Erythroblast (primary cell): ENCODE data around the gene ADRA2A.
A peak's percentile ranks its signal among the peaks of the same experiment; 100 is the strongest.

ENCODE experiments used
- DNase-seq, 2 experiments: peaks; one replicate each; lab custom pipeline; 2025; lab: John Stamatoyannopoulos, UW
- GATA1 ChIP-seq: IDR thresholded peaks from 2 replicates; pipeline ENCODE4 v1.6.1; 2011; ENCODE audit warnings: low read depth, mild to moderate bottlenecking, control low read depth, low read length, moderate library complexity
- POLR2A ChIP-seq: IDR thresholded peaks from 2 replicates; pipeline ENCODE4 v1.6.1; 2011; ENCODE audit warnings: mild to moderate bottlenecking, low read length

The ADRA2A gene

GRCh38 chr10:111089293-111089692 lies 12.5 kb downstream of the ADRA2A start:
- DNase-seq, result no peak

GRCh38 chr10:111091833-111092232 lies 15.0 kb downstream of the ADRA2A start:
- no peak for DNase-seq
- TF ChIP-seq GATA1, result no peak
- no peak for TF ChIP-seq POLR2A

More at GRCh38 chr10:111089293-111089692, 12.5 kb downstream of the ADRA2A start:
- TF ChIP-seq POLR2A (no peak), GATA1 (no peak)

- TF ChIP-seq GATA1 (no peak), POLR2A (no peak)
Observed at GRCh38 chr10:111093741-111094380, 17.0 kb downstream of the ADRA2A start.

GRCh38 chr10:111098679-111099437 lies 22.0 kb downstream of the ADRA2A start:
- peak in 1 of 2 experiments; percentile 17 for DNase-seq
- TF ChIP-seq POLR2A (no peak), GATA1 (no peak)

More at GRCh38 chr10:111093741-111094380, 17.0 kb downstream of the ADRA2A start:
- no peak for DNase-seq

- no peak for DNase-seq
- no peak for TF ChIP-seq GATA1
- TF ChIP-seq POLR2A, result no peak
Observed at GRCh38 chr10:111100198-111100597, 23.4 kb downstream of the ADRA2A start.

GRCh38 chr10:111101796-111102195 lies 25.0 kb downstream of the ADRA2A start:
- DNase-seq, result no peak
- TF ChIP-seq GATA1 (no peak), POLR2A (no peak)

- TF ChIP-seq GATA1, result no peak
- TF ChIP-seq POLR2A, result no peak
- DNase-seq, result no peak
Observed at GRCh38 chr10:111102359-111102837, 25.6 kb downstream of the ADRA2A start.

GRCh38 chr10:111103196-111103840 lies 26.5 kb downstream of the ADRA2A start:
- no peak for DNase-seq
- no peak for TF ChIP-seq POLR2A
- TF ChIP-seq GATA1, result no peak

GRCh38 chr10:111104811-111105210 lies 28.0 kb downstream of the ADRA2A start:
- no peak for TF ChIP-seq POLR2A
- TF ChIP-seq GATA1, result no peak
- DNase-seq, result no peak

- no peak for DNase-seq
- TF ChIP-seq POLR2A (no peak), GATA1 (no peak)
Observed at GRCh38 chr10:111106081-111106480, 29.3 kb downstream of the ADRA2A start.

- no peak for DNase-seq
- TF ChIP-seq GATA1 (no peak), POLR2A (no peak)
Observed at GRCh38 chr10:111107023-111107422, 30.2 kb downstream of the ADRA2A start.

GRCh38 chr10:111107846-111108245 lies 31.0 kb downstream of the ADRA2A start:
- no peak for DNase-seq
- no peak for TF ChIP-seq POLR2A
- no peak for TF ChIP-seq GATA1

GRCh38 chr10:111108441-111108840 lies 31.6 kb downstream of the ADRA2A start:
- TF ChIP-seq GATA1, result no peak
- no peak for TF ChIP-seq POLR2A
- no peak for DNase-seq

GRCh38 chr10:111109501-111110242 lies 32.8 kb downstream of the ADRA2A start:
- DNase-seq, result no peak

More at GRCh38 chr10:111109501-111110242, 32.8 kb downstream of the ADRA2A start:
- TF ChIP-seq POLR2A, result no peak
